HEK293 (cell line): ENCODE measurements around the gene RND1.

Experiments used
- CTCF ChIA-PET: fragments of 350-600 bp; formaldehyde crosslinking; extraction: SDS; loops from one replicate; lab custom pipeline; 2021; ENCODE audit warnings: antibody characterized with exemption; lab: Yijun Ruan, JAX
- POLR2A ChIA-PET: fragments of 300-600 bp; formaldehyde crosslinking; extraction: SDS; loops from one replicate; lab custom pipeline; 2020; ENCODE audit warnings: antibody characterized with exemption, inconsistent platforms; lab: Yijun Ruan, JAX
- H3K27ac ChIP-seq: fragments of 200-500 bp; sonication (Bioruptor generic); 2 replicates; pipeline ENCODE4 v1.5.1; 2014; ENCODE audit warnings: low read depth, low read length, control low read depth, inconsistent platforms; ENCODE audit errors: extremely low read depth
- H3K36me3 ChIP-seq, 2 experiments: fragments of 200-500 bp in 1 of 2; sonication (Bioruptor generic) in 1 of 2; 1 replicate in 1 of 2; 2 replicates in 1 of 2; pipeline ENCODE4 v1.5.1; 2014 to 2017; ENCODE audit warnings: inconsistent platforms in 2 of 2, low read length in 2 of 2; ENCODE audit not compliant: control insufficient read depth in 2 of 2, insufficient read depth in 1 of 2
- H3K4me1 ChIP-seq: fragments of 200-500 bp; sonication (Bioruptor generic); 2 replicates; pipeline ENCODE4 v1.5.1; 2014; ENCODE audit warnings: mild to moderate bottlenecking, low read length, inconsistent platforms; ENCODE audit not compliant: control insufficient read depth, insufficient read depth
- H3K4me3 ChIP-seq: 2 replicates; pipeline ENCODE4 v1.5.1; 2011; ENCODE audit warnings: low read depth, mild to moderate bottlenecking, control low read depth, low read length, moderate library complexity
- H3K9me3 ChIP-seq: fragments of 200-500 bp; sonication (Bioruptor generic); 2 replicates; pipeline ENCODE4 v1.5.1; 2014; ENCODE audit warnings: low read depth, low read length, inconsistent platforms; ENCODE audit not compliant: control insufficient read depth, insufficient read depth
- INSM2 ChIP-seq: fragments of 450-650 bp; formaldehyde crosslinking; IDR thresholded peaks from 2 replicates; pipeline ENCODE4 v1.5.1; 2016; ENCODE audit warnings: missing biosample characterization, missing genetic modification characterization
- KLF7 ChIP-seq: fragments of 450-650 bp; formaldehyde crosslinking; IDR thresholded peaks from 2 replicates; pipeline ENCODE4 v1.5.1; 2016; ENCODE audit warnings: missing biosample characterization, missing genetic modification characterization, borderline replicate concordance
- PATZ1 ChIP-seq: fragments of 450-650 bp; formaldehyde crosslinking; IDR thresholded peaks from 2 replicates; pipeline ENCODE4 v1.5.1; 2016; ENCODE audit warnings: missing biosample characterization, missing genetic modification characterization
- PBX3 ChIP-seq: sonication (generic); formaldehyde crosslinking; IDR thresholded peaks from 2 replicates; pipeline ENCODE4 v1.8.1; 2022; ENCODE audit warnings: mild to moderate bottlenecking, moderate library complexity, missing genetic modification reagents
- SETDB1 ChIP-seq: IDR thresholded peaks from one replicate; pipeline ENCODE4 v1.6.1; 2017; ENCODE audit warnings: mild to moderate bottlenecking, low read length, moderate library complexity, mixed read lengths; ENCODE audit not compliant: insufficient read length
- TRIM28 ChIP-seq: IDR thresholded peaks from 2 replicates; pipeline ENCODE4 v1.6.1; 2011; ENCODE audit warnings: low read length, control low read depth, borderline replicate concordance
- WT1 ChIP-seq: fragments of 450-650 bp; formaldehyde crosslinking; IDR thresholded peaks from 2 replicates; pipeline ENCODE4 v1.5.1; 2016; ENCODE audit warnings: missing biosample characterization, missing genetic modification characterization
- ZNF223 ChIP-seq: fragments of 450-650 bp; formaldehyde crosslinking; IDR thresholded peaks from 2 replicates; pipeline ENCODE4 v1.5.1; 2016; ENCODE audit warnings: missing biosample characterization, missing genetic modification characterization
- ZNF23 ChIP-seq: fragments of 450-650 bp; formaldehyde crosslinking; IDR thresholded peaks from 2 replicates; pipeline ENCODE4 v1.5.1; 2016; ENCODE audit warnings: missing biosample characterization, missing genetic modification characterization, borderline replicate concordance
- ZNF324 ChIP-seq: fragments of 450-650 bp; formaldehyde crosslinking; IDR thresholded peaks from 2 replicates; pipeline ENCODE4 v1.5.1; 2016; ENCODE audit warnings: missing biosample characterization, missing genetic modification characterization
- ZNF473 ChIP-seq: fragments of 450-650 bp; formaldehyde crosslinking; IDR thresholded peaks from 2 replicates; pipeline ENCODE4 v1.5.1; 2017; ENCODE audit warnings: missing biosample characterization, missing genetic modification characterization
- ZNF501 ChIP-seq: fragments of 450-650 bp; formaldehyde crosslinking; IDR thresholded peaks from 2 replicates; pipeline ENCODE4 v1.5.1; 2016; ENCODE audit warnings: missing biosample characterization, missing genetic modification characterization
- ZNF544 ChIP-seq: fragments of 450-650 bp; formaldehyde crosslinking; IDR thresholded peaks from 2 replicates; pipeline ENCODE4 v1.5.0; 2017; ENCODE audit warnings: missing biosample characterization, missing genetic modification characterization
- ZNF610 ChIP-seq: fragments of 450-650 bp; formaldehyde crosslinking; IDR thresholded peaks from 2 replicates; pipeline ENCODE4 v1.5.1; 2016; ENCODE audit warnings: missing biosample characterization, missing genetic modification characterization, borderline replicate concordance
- ZNF639 ChIP-seq: fragments of 450-650 bp; formaldehyde crosslinking; IDR thresholded peaks from 2 replicates; pipeline ENCODE4 v1.5.1; 2016; ENCODE audit warnings: missing biosample characterization, missing genetic modification characterization
- ZNF704 ChIP-seq: fragments of 450-650 bp; formaldehyde crosslinking; IDR thresholded peaks from 2 replicates; pipeline ENCODE4 v1.5.1; 2016; ENCODE audit warnings: missing biosample characterization, missing genetic modification characterization
- ZNF777 ChIP-seq: fragments of 450-650 bp; formaldehyde crosslinking; IDR thresholded peaks from 2 replicates; pipeline ENCODE4 v1.5.1; 2017; ENCODE audit warnings: missing biosample characterization, missing genetic modification characterization, borderline replicate concordance
- ZNF791 ChIP-seq: fragments of 450-650 bp; formaldehyde crosslinking; IDR thresholded peaks from 2 replicates; pipeline ENCODE4 v1.5.1; 2016; ENCODE audit warnings: missing biosample characterization, missing genetic modification characterization
- TF ChIP-seq, protein P1 (sequence below): fragments of 450-650 bp; formaldehyde crosslinking; IDR thresholded peaks from 2 replicates; pipeline ENCODE4; 2016; ENCODE audit warnings: missing biosample characterization, missing genetic modification characterization
- TF ChIP-seq, protein P2 (sequence below): fragments of 450-650 bp; formaldehyde crosslinking; IDR thresholded peaks from 2 replicates; pipeline ENCODE4 v1.5.1; 2017; ENCODE audit warnings: missing biosample characterization, missing genetic modification characterization

RND1 gene

GRCh38 chr12:48816143-48816854 lies 49.4 kb downstream of the RND1 start (continued):
- no peak for TF ChIP-seq SETDB1
- TF ChIP-seq ZNF704 (tag by site-specific recombination) = no peak

DNA sequence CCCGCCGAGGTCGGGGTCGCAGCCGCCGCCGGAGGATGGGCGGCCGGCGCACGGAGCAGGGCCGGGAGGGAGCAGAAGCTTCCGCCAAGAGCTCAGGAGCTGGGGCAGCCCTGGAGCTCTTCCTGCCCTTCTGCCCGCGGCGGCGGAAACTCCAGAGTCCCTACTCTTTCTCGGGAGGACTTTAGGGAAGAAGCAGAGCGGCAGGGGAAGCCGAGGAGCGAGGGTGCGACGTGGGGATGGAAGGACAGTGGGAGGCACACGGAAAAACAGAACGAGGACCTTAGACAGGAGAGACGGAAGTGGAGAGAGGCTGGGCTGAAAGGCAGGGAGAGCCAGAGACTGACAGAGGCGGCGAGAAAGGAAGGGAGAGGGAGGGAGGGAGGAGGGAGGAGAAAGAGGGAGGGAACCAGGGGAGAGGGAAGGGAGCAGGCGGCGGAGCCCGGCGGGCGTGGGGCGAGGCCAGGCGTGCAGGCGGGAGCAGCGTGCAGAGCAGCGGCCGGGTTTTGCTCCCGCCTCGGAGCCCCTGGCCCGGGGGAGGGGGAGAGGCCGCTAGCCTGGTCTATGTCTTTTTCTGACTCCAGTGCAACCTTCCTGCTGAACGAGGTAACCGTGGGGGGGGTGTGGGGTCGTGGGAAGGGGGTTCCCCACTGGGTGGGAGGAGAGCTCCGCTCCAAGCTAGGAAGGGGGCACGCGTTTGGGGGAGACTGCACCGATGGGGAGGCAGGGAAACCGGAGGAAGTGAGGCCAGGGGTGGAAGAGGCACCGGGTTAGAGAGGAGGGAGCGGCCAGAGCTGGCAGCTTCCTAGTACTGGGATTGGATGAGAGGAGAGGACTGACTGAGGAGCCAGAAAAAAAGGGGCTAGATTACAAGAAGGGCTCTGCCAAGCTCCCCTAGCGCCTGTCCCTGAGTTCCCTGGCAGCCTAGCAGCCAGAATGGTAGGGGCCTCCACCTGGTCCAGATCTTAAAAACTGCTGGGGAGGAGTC lies 50.3 kb downstream of the RND1 start:
- H3K9me3 ChIP-seq = no peaks in the 10 kb centered on the region
- no peaks in the 10 kb centered on the region for H3K36me3 ChIP-seq
- H3K4me1 ChIP-seq = peaks cover 3% of the 10 kb centered on the region; the same call in 1 of the 2 replicates
- H3K4me3 ChIP-seq = peak overlapping the region; percentile 63
- POLR2A ChIA-PET = interaction anchor here (0.6 to 2.3 kb wide), 9 partner anchors 11 to 466 kb away, joined by 3 to 12 read pairs (median 6); partner anchors contain the start of genes ADCY6 and DDX23
- peak overlapping the region; percentile 79; the same call in 1 of the 2 replicates for H3K27ac ChIP-seq
- CTCF ChIA-PET = interaction anchor here (0.5 to 7.1 kb wide), 43 partner anchors 10 to 1098 kb away, joined by 3 to 53 read pairs (median 4); partner anchors contain the start of genes ADCY6 and DDX23
- TF ChIP-seq ZNF501 (tag by site-specific recombination) = 0 out of 2 replicates have a peak, but pooled peaks have one; percentile 61
- no peak for TF ChIP-seq ZNF791 (tag by site-specific recombination)
- TF ChIP-seq ZNF223 (tag by site-specific recombination) = no peak
- TF ChIP-seq PATZ1 = peak; percentile 92
- no peak for TF ChIP-seq ZNF23
- no peak for TF ChIP-seq ZNF639
- peak; percentile 68; the same call in 1 of the 2 replicates for TF ChIP-seq KLF7 (tag by site-specific recombination)
- no peak for TF ChIP-seq ZNF473 (tag by site-specific recombination)
- peak; percentile 13; the same call in 1 of the 2 replicates for TF ChIP-seq ZNF777 (tag by site-specific recombination)
- TF ChIP-seq ZNF324 (tag by site-specific recombination) = 0 out of 2 replicates have a peak, but pooled peaks have one; percentile 24
- TF ChIP-seq INSM2 (tag by site-specific recombination) = peak; percentile 27; the same call in 1 of the 2 replicates
- TF ChIP-seq, protein P1, sequence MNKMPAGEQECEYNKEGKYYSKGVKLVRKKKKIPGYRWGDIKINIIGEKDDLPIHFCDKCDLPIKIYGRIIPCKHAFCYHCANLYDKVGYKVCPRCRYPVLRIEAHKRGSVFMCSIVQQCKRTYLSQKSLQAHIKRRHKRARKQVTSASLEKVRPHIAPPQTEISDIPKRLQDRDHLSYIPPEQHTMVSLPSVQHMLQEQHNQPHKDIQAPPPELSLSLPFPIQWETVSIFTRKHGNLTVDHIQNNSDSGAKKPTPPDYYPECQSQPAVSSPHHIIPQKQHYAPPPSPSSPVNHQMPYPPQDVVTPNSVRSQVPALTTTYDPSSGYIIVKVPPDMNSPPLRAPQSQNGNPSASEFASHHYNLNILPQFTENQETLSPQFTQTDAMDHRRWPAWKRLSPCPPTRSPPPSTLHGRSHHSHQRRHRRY = no peak
- TF ChIP-seq, protein P2, sequence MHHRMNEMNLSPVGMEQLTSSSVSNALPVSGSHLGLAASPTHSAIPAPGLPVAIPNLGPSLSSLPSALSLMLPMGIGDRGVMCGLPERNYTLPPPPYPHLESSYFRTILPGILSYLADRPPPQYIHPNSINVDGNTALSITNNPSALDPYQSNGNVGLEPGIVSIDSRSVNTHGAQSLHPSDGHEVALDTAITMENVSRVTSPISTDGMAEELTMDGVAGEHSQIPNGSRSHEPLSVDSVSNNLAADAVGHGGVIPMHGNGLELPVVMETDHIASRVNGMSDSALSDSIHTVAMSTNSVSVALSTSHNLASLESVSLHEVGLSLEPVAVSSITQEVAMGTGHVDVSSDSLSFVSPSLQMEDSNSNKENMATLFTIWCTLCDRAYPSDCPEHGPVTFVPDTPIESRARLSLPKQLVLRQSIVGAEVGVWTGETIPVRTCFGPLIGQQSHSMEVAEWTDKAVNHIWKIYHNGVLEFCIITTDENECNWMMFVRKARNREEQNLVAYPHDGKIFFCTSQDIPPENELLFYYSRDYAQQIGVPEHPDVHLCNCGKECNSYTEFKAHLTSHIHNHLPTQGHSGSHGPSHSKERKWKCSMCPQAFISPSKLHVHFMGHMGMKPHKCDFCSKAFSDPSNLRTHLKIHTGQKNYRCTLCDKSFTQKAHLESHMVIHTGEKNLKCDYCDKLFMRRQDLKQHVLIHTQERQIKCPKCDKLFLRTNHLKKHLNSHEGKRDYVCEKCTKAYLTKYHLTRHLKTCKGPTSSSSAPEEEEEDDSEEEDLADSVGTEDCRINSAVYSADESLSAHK (tag by site-specific recombination) = no peak
- TF ChIP-seq WT1 (tag by site-specific recombination) = peak; percentile 98
- TF ChIP-seq TRIM28 = no peak
- TF ChIP-seq ZNF610 (tag by site-specific recombination) = no peak; the same call in 1 of the 2 replicates
- TF ChIP-seq PBX3 (CRISPR knock-in tag) = no peak
- TF ChIP-seq ZNF544 (tag by site-specific recombination) = no peak
